Smooth muscle cell (in vitro differentiated cells): Measurements from ENCODE around the gene CHM. TPM values are rescaled to one million over a fixed set of nuclear protein-coding genes. Genes with fewer than 3 reads are reported as not detected.

ENCODE experiments used
- DNase-seq: peaks from one replicate; lab custom pipeline; 2025; ENCODE audit not compliant: unreplicated experiment; lab: John Stamatoyannopoulos, UW
- H2AFZ ChIP-seq: fragments of 200-600 bp; sonication (generic); 2 replicates; pipeline ENCODE4 v1.6.0; 2016; ENCODE audit warnings: antibody characterized with exemption, low read depth, mild to moderate bottlenecking
- H3F3A ChIP-seq: fragments of 200-600 bp; sonication (generic); 2 replicates; pipeline ENCODE4 v1.6.0; 2017; ENCODE audit warnings: antibody characterized with exemption, low read depth
- H3K27ac ChIP-seq: fragments of 200-600 bp; sonication (generic); 2 replicates; pipeline ENCODE4 v1.5.1; 2016; ENCODE audit warnings: low read depth, mild to moderate bottlenecking
- H3K27me3 ChIP-seq: fragments of 200-600 bp; sonication (generic); 2 replicates; pipeline ENCODE4 v1.6.1; 2016; ENCODE audit warnings: low read depth, mild to moderate bottlenecking
- H3K36me3 ChIP-seq: fragments of 200-600 bp; sonication (generic); 2 replicates; pipeline ENCODE4 v1.5.1; 2016; ENCODE audit warnings: low read depth
- H3K4me1 ChIP-seq: fragments of 200-600 bp; sonication (generic); 2 replicates; pipeline ENCODE4 v1.5.1; 2016; ENCODE audit warnings: low read depth
- H3K4me2 ChIP-seq: fragments of 200-600 bp; sonication (generic); 2 replicates; pipeline ENCODE4 v1.6.0; 2016; ENCODE audit warnings: mild to moderate bottlenecking
- H3K4me3 ChIP-seq: fragments of 200-600 bp; sonication (generic); 2 replicates; pipeline ENCODE4 v1.5.1; 2016; ENCODE audit warnings: mild to moderate bottlenecking
- H3K79me2 ChIP-seq: fragments of 200-600 bp; sonication (generic); 2 replicates; pipeline ENCODE4 v1.6.0; 2016; ENCODE audit warnings: low read depth, mild to moderate bottlenecking
- H3K9ac ChIP-seq: fragments of 200-600 bp; sonication (generic); 2 replicates; pipeline ENCODE4 v1.6.0; 2016; ENCODE audit warnings: low read depth
- H3K9me3 ChIP-seq: fragments of 200-600 bp; sonication (generic); replicated peaks from 2 replicates; pipeline ENCODE4 v1.5.1; 2016; ENCODE audit warnings: low read depth
- H4K20me1 ChIP-seq: fragments of 200-600 bp; sonication (generic); 2 replicates; pipeline ENCODE4 v1.6.0; 2016; ENCODE audit warnings: low read depth
- WGBS: methylation state at CpG from one replicate; pipeline ENCODE4 v1.1.7; 2016; ENCODE audit warnings: low lambda C conversion rate; 5-methylcytosine and 5-hydroxymethylcytosine counted together
- polyA plus RNA-seq: library from polyadenylated mRNA; unstranded; fragments of >200 nt; fragmentation: Nextera tagmentation; extraction: Ambion mirVana; gene quantifications from 2 replicates; pipeline ENCODE4 v1.2.1, GENCODE V29; 2016
- total RNA-seq: library from RNA; depleted of rRNA; stranded (reverse); fragments of >200 nt; gene quantifications from 2 replicates; pipeline ENCODE4 v1.2.3, GENCODE V29; 2014
- TF ChIP-seq, protein P1 (sequence below): fragments of 200-600 bp; sonication (generic); IDR thresholded peaks from 2 replicates; pipeline ENCODE4 v1.5.1; 2017; ENCODE audit warnings: borderline replicate concordance, mild to moderate bottlenecking, antibody characterized with exemption; ENCODE audit not compliant: insufficient read depth, poor library complexity, severe bottlenecking

Gene CHM
- total and polyA plus RNA-seq, 2 experiments from 2014 or later = 9.5 to 28.6 TPM

DNA sequence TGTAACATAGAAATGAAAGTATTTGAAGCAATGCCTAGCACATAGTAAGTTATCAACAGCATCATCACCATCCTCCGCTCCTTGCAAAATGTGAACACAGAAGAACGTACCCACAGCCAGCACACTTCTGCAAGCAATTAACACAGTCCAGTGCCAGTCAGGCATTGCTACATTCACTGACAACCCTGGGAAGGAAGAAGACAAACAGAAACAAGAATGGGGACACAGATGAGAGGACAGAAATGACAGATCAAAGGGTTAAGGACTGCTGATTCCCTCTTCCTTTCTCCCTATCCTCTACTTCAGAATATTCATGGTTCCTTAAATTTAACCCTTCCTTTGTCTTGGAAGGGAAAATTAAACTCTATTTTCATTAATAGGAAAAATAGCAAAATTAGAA, 53.1 kb downstream of the CHM start:
- Histone ChIP-seq H3K9me3 (no peaks in the 10 kb centered on the region), H3K4me1 (no peaks in the 10 kb centered on the region), H3K27ac (no peak overlapping the region), H3K4me3 (no peak overlapping the region), H3K27me3 (no peaks in the 10 kb centered on the region), H3K4me2 (no peak overlapping the region), H4K20me1 (peaks cover 42% of the 10 kb centered on the region), H3F3A (no peaks in the 10 kb centered on the region), H3K79me2 (peaks cover 5% of the 10 kb centered on the region), H3K9ac (no peak overlapping the region), H2AFZ (no peak overlapping the region), H3K36me3 (no peaks in the 10 kb centered on the region)
- DNase-seq = no peak
- WGBS = 59% methylated on average over 2 of the region's 2 CpGs
- TF ChIP-seq, protein P1, sequence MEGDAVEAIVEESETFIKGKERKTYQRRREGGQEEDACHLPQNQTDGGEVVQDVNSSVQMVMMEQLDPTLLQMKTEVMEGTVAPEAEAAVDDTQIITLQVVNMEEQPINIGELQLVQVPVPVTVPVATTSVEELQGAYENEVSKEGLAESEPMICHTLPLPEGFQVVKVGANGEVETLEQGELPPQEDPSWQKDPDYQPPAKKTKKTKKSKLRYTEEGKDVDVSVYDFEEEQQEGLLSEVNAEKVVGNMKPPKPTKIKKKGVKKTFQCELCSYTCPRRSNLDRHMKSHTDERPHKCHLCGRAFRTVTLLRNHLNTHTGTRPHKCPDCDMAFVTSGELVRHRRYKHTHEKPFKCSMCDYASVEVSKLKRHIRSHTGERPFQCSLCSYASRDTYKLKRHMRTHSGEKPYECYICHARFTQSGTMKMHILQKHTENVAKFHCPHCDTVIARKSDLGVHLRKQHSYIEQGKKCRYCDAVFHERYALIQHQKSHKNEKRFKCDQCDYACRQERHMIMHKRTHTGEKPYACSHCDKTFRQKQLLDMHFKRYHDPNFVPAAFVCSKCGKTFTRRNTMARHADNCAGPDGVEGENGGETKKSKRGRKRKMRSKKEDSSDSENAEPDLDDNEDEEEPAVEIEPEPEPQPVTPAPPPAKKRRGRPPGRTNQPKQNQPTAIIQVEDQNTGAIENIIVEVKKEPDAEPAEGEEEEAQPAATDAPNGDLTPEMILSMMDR = no peak

DNA sequence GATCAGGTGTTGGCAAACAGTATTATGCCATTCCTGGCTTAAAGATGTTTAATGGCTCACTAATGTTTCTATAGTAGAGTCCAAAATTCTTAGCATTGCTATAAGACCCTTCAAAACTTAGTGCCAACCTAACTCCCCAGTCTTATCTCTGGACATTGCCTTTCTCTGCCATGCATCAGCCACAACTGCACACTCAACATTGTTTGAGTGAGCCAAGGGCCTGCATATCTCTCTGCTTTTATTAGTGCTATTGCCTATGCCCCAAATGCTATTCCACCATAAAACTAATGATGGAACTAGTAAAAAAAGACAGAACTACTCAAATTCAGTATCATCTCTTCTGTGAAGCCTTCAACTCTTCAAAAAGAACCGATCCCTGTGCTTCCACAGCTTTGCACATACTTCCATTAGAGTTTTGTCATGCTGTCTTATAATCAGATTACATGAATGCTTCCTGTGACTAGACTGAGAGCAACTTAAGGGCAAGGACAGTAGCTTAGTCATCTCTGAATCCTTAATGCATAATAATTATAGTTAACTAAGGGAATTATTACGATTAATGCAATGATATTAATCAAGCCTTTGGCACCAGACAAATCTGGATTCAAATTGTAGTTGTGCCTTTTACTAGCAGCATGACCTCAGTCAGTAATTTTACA, 53.7 kb downstream of the CHM start:
- peaks cover 11% of the 10 kb centered on the region for H3K79me2 ChIP-seq
- no peaks in the 10 kb centered on the region for H3K4me1 ChIP-seq
- H3K9ac ChIP-seq = no peak overlapping the region
- no peaks in the 10 kb centered on the region for H3K9me3 ChIP-seq
- H4K20me1 ChIP-seq = peaks cover 46% of the 10 kb centered on the region
- H3F3A ChIP-seq = no peaks in the 10 kb centered on the region
- TF ChIP-seq, protein P1 = no peak
- no peak overlapping the region for H3K4me2 ChIP-seq
- H3K27me3 ChIP-seq = no peaks in the 10 kb centered on the region
- H3K4me3 ChIP-seq = no peak overlapping the region
- H3K27ac ChIP-seq = no peak overlapping the region
- 46% methylated on average over 2 of the region's 2 CpGs for WGBS
- H2AFZ ChIP-seq = no peak overlapping the region
- no peak for DNase-seq
- no peaks in the 10 kb centered on the region for H3K36me3 ChIP-seq

DNA sequence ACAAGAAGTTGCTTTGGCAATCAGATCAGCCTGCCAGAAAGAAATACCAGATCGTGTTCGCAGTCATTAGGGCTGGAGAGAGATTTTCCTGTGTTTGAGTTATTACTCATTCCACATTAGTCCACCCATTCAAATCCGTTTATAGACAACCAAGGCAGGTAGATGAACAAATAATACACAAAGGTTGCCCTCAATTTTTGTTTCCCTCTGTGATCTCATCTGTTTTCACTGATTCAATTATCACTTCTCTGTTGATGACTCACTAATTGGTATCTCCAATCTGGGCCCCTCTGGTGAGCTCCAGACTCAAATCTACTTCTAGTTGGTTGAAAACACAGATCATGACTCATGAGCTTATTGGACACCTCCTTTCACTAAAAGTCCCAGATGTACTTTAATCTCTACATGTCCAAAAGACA, 54.5 kb downstream of the CHM start:
- Histone ChIP-seq H3K36me3 (no peaks in the 10 kb centered on the region), H3K27me3 (no peaks in the 10 kb centered on the region), H3K27ac (no peak overlapping the region), H3K4me3 (no peak overlapping the region), H3K9me3 (no peaks in the 10 kb centered on the region), H3K9ac (no peak overlapping the region), H3K79me2 (peaks cover 12% of the 10 kb centered on the region), H3K4me2 (peak overlapping the region; percentile 15), H3F3A (no peaks in the 10 kb centered on the region), H2AFZ (no peak overlapping the region), H4K20me1 (peaks cover 55% of the 10 kb centered on the region), H3K4me1 (no peaks in the 10 kb centered on the region)
- 38% methylated on average over 3 of the region's 3 CpGs for WGBS
- DNase-seq = no peak
- TF ChIP-seq, protein P1 = no peak

DNA sequence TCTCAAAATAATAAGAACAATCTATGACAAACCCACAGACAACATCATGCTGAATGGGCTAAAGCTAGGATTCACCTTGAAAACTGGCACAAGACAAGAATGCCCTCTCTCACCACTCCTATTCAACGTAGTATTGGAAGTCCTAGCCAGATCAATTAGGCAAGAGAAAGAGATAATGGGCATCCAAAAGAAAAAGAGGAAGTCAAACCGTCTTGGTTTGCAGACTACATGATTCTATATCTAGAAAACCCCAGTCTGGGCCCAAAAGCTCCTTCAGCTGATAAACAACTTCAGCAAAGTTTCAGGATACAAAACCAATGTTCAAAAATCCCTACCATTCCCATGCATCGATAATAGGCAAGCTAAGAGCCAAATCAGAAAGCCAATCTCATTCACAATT, 59.0 kb downstream of the CHM start:
- Histone ChIP-seq H3K9ac (no peak overlapping the region), H3K27me3 (no peaks in the 10 kb centered on the region), H3K27ac (no peak overlapping the region), H3K4me3 (no peak overlapping the region), H3K4me1 (no peaks in the 10 kb centered on the region), H3K36me3 (no peaks in the 10 kb centered on the region), H2AFZ (no peak overlapping the region), H3K9me3 (no peaks in the 10 kb centered on the region), H3F3A (no peaks in the 10 kb centered on the region), H4K20me1 (peaks cover 53% of the 10 kb centered on the region), H3K4me2 (no peak overlapping the region), H3K79me2 (peaks cover 12% of the 10 kb centered on the region)
- no peak for DNase-seq
- WGBS = 67% methylated on average over 3 of the region's 3 CpGs
- TF ChIP-seq, protein P1 = no peak
